ENCODE measurements around the gene PDXK.

- TF ChIP-seq RAD21 (IDR thresholded peaks at IDR 0.05; ENCODE audit: low read depth) = no peak
- TF ChIP-seq YY1 (IDR thresholded peaks at IDR 0.05; ENCODE audit: low read depth) = no peak
- TF ChIP-seq MAX (IDR thresholded peaks at IDR 0.05) = no peak
These were observed 3.0 kb downstream of the PDXK start for GRCh38 chr21:43721939-43722338.

Data from Ishikawa (cell line).